Pancreas (tissue), 10 donors: ENCODE measurements around the gene OGFOD3. TPM values are rescaled to one million over a fixed set of nuclear protein-coding genes. Genes with fewer than 3 reads are reported as not detected.

Source experiments
- ATAC-seq, 4 donors: fragments of 200-7000 bp; cut with Tn5 transposase; one replicate each; pipeline versions ENCODE4 v1.8.0 to v1.9.1; 2020; ENCODE audit warnings: mild to moderate bottlenecking in 4 of 4, moderate library complexity in 4 of 4
- DNase-seq, 6 donors: peaks; one replicate each; pipeline ENCODE4 v3.0.0-alpha.2; 2020
- FAIRE-seq: peaks from 2 replicates; lab custom pipeline; 2012; peaks lifted over from hg19 to GRCh38; lab: Jason Lieb, UNC
- H3K27ac ChIP-seq, 4 donors: fragments of 200-600 bp; sonication (generic); 1 replicate in 3 of 4; 2 replicates in 1 of 4; pipeline versions ENCODE4 v1.5.0 to v1.8.0; 2020
- H3K27me3 ChIP-seq, 4 donors: fragments of 200-600 bp; one replicate each; pipeline ENCODE4 v1.8.0; 2021
- H3K36me3 ChIP-seq, 3 donors: fragments of 200-600 bp; sonication (generic) in 1 of 3; one replicate each; pipeline versions ENCODE4 v1.5.0 to v1.8.0; 2020 to 2021
- H3K4me1 ChIP-seq, 3 donors: fragments of 200-600 bp; one replicate each; pipeline ENCODE4 v1.8.0; 2021
- H3K4me3 ChIP-seq, 4 donors: fragments of 200-600 bp; sonication (generic) in 2 of 4; one replicate each; pipeline versions ENCODE4 v1.5.0 to v1.8.0; 2020 to 2021
- H3K9me3 ChIP-seq, 4 donors: fragments of 200-600 bp; one replicate each; pipeline ENCODE4 v1.8.0; 2021
- WGBS, 2 donors: extraction: QIAGEN DNeasy Blood & Tissue Kit; methylation state at CpG; one replicate each; pipeline ENCODE4 v1.1.7; 2013; 5-methylcytosine and 5-hydroxymethylcytosine counted together
- intact Hi-C, 3 donors: fragments of 100-400 bp; cut with DNase I; formaldehyde crosslinking; loops; one replicate each; pipeline versions ENCODE4 v1.11.1 to v1.14.2; 2022
- polyA plus RNA-seq, 2 donors: library from polyadenylated mRNA; stranded (reverse); fragments of 200-250 nt; gene quantifications; one replicate each; pipeline ENCODE4 v1.2.3, GENCODE V29; 2013
- total RNA-seq, 6 donors: library from RNA; stranded (reverse); fragmentation: NEBNext Ultra II Directional in 4 of 6; extraction: Animal tissue kit (Norgen Biotek cat#: 25700) in 4 of 6; gene quantifications; one replicate each; pipeline versions ENCODE4 v1.2.1 to v1.2.4, GENCODE V29; 2021 to 2023
- TF ChIP-seq, protein P1 (sequence below), 4 donors: fragments of 200-600 bp; sonication (generic) in 3 of 4; IDR thresholded peaks; one replicate each; pipeline versions ENCODE4 v1.5.0 to v1.8.0; 2021; ENCODE audit warnings: antibody characterized with exemption in 4 of 4
- donor health status: healthy with polysubstance abuse.
- donor health status: DM: no; HTN: no; CAD: no; lungs with moderate emphysema.
- donor health status: DM: no; HTN: no; CAD: no.
- donor health status: control.
- donor health status: control.
- donor health status: Bipolar disorder and iron deficiency.
- donor health status: DM: yes; HTN: yes; CAD: no.
- donor health status: DM: no; HTN: no; CAD: no.
- donor health status: DM: no; HTN: no; CAD: no.
- donor health status: DM: yes; HTN: yes; CAD: no.

Gene OGFOD3
- total and polyA plus RNA-seq, 8 donors, result 17.8 to 28.0 (median 19.9) TPM

- intact Hi-C loops, result no loop called here
- no peaks in the 10 kb centered on the region for H3K9me3 ChIP-seq
- ATAC-seq, result no peak
- no peak for FAIRE-seq
- WGBS, 2 donors, result 67 to 75% methylated on average over 28 of the region's 28 CpGs
- no peaks in the 10 kb centered on the region for H3K27me3 ChIP-seq
- no peak overlapping the region for H3K4me3 ChIP-seq
- no peak overlapping the region for H3K27ac ChIP-seq
- DNase-seq, result no peak
- no peaks in the 10 kb centered on the region for H3K4me1 ChIP-seq
- TF ChIP-seq, protein P1, sequence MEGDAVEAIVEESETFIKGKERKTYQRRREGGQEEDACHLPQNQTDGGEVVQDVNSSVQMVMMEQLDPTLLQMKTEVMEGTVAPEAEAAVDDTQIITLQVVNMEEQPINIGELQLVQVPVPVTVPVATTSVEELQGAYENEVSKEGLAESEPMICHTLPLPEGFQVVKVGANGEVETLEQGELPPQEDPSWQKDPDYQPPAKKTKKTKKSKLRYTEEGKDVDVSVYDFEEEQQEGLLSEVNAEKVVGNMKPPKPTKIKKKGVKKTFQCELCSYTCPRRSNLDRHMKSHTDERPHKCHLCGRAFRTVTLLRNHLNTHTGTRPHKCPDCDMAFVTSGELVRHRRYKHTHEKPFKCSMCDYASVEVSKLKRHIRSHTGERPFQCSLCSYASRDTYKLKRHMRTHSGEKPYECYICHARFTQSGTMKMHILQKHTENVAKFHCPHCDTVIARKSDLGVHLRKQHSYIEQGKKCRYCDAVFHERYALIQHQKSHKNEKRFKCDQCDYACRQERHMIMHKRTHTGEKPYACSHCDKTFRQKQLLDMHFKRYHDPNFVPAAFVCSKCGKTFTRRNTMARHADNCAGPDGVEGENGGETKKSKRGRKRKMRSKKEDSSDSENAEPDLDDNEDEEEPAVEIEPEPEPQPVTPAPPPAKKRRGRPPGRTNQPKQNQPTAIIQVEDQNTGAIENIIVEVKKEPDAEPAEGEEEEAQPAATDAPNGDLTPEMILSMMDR (IDR thresholded peaks at IDR 0.05), result no peak
- H3K36me3 ChIP-seq, result no peaks in the 10 kb centered on the region
Observed at GRCh38 chr17:82346342-82347300, 71.8 kb downstream of the OGFOD3 start.

DNA sequence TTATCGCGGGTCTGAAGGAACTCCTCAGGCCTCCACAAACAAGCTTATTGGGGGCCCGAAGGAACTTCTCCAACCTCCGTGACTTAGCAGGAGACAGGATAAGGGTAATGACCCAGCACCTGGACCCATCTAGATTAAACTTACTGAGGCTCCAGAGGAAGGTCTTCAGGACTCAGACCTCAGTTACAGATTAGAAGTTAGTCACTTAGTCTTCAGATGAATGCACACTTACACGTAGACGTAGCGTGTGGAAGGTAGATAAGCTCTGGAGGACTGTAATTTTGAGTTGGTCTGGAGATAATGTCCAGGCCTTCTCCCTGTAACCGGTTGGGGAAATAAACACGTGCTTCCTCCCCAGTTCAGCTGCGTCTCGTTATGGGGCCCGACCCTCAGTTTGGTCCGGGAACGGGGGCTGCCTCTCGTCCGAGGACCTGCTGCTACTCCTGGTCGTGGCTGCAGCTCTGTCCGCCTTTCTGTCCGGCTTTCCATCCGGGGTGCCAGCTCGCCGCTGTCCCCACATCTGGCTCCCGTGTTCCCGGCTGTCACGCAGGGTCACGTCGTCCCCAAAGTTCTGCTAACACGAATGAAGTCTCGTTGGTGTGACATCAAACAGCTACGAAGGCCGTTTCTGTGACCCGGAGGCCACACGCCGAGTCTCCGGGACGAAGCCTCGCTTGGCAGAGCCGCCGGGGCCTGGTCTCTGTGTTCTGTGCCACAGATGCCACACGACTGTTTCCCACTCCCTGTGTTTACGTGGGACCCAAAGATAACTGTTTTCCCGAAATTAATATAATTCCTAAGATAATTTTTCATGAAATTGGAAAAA is 73.0 kb downstream of the OGFOD3 start:
- H3K4me3 ChIP-seq, result no peak overlapping the region
- no peak for ATAC-seq
- intact Hi-C loops, result no loop called here
- H3K9me3 ChIP-seq, result no peaks in the 10 kb centered on the region
- WGBS, 2 donors, result 85% methylated on average over 42 of the region's 42 CpGs
- H3K27me3 ChIP-seq, result no peaks in the 10 kb centered on the region
- no peak overlapping the region for H3K27ac ChIP-seq
- H3K4me1 ChIP-seq, result no peaks in the 10 kb centered on the region
- TF ChIP-seq, protein P1 (IDR thresholded peaks at IDR 0.05), result no peak
- no peak for FAIRE-seq
- no peaks in the 10 kb centered on the region for H3K36me3 ChIP-seq
- DNase-seq, result peak in 1 of 6 donors; percentile 55

DNA sequence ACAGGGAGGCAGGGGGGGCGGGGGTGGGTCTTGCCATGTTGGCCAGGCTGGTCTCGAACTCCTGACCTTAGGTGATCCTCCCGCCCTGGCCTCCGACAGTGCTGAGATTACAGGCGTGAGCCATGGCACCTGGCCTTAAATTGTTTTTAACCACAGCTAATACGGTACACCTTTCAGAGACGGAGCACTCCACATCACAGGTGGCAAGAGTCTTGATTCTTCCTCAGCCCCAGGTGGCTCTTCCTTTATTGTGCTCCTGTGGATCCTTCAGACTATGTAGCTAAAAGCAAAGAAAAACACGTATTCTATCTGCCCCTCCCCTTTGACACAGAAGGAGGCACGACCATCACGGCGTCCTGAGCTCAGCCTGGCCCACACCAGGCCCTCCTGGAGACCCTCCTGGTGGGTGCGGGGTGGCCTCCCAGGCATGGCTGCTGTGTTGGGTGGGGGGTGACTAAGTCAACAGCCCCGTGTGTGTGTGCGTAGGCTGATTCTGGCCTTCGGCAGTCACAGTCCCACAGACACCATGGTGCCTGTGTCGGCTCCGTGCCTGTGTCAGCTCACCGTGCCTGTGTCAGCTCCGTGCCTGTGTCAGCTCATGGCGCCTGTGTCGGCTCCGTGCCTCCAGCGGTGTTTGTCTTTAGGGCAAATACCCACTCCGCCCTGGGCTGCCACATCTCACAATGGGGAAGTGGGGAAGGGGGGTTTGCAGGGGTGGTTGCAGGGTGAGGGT is 74.0 kb downstream of the OGFOD3 start:
- Histone ChIP-seq H3K27me3 (no peaks in the 10 kb centered on the region), H3K4me1 (no peaks in the 10 kb centered on the region), H3K9me3 (no peaks in the 10 kb centered on the region), H3K4me3 (no peak overlapping the region), H3K36me3 (no peaks in the 10 kb centered on the region), H3K27ac (no peak overlapping the region)
- ATAC-seq (no peak), FAIRE-seq (no peak), DNase-seq (no peak)
- WGBS, 2 donors, result 78 to 81% methylated on average over 24 of the region's 24 CpGs
- intact Hi-C loops, result no loop called here
- TF ChIP-seq, protein P1 (IDR thresholded peaks at IDR 0.05), result no peak

DNA sequence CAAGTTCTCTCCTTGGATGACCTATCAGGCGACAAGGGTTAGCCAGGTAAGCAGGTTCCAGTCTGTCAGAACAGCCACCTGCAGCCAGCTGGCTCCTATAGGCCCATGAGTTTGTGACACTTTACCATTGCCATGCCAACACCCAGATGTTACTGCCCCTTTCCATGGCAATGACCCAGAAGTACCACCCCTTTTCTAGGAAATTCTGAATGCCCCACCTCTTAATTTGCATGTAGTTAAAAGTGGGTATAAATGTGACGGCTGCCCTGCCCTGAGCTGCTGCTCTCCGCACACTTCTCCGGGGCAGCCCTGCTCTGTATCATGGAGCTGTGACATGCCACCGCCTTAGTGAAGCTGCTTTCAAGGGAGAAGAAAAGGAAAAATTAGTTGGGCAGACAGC is 74.8 kb downstream of the OGFOD3 start:
- Histone ChIP-seq H3K27me3 (no peaks in the 10 kb centered on the region), H3K9me3 (no peaks in the 10 kb centered on the region), H3K4me1 (no peaks in the 10 kb centered on the region), H3K4me3 (no peak overlapping the region), H3K36me3 (no peaks in the 10 kb centered on the region), H3K27ac (no peak overlapping the region)
- no peak for ATAC-seq
- 90 to 96% methylated on average over 5 of the region's 5 CpGs for WGBS, 2 donors
- TF ChIP-seq, protein P1 (IDR thresholded peaks at IDR 0.05), result no peak
- no peak for DNase-seq
- intact Hi-C loops, result no loop called here
- no peak for FAIRE-seq
